ENCODE results near the gene CYP26B1.
A peak's percentile ranks its signal among the peaks of the same experiment; 100 is the strongest.

Gene CYP26B1

DNA sequence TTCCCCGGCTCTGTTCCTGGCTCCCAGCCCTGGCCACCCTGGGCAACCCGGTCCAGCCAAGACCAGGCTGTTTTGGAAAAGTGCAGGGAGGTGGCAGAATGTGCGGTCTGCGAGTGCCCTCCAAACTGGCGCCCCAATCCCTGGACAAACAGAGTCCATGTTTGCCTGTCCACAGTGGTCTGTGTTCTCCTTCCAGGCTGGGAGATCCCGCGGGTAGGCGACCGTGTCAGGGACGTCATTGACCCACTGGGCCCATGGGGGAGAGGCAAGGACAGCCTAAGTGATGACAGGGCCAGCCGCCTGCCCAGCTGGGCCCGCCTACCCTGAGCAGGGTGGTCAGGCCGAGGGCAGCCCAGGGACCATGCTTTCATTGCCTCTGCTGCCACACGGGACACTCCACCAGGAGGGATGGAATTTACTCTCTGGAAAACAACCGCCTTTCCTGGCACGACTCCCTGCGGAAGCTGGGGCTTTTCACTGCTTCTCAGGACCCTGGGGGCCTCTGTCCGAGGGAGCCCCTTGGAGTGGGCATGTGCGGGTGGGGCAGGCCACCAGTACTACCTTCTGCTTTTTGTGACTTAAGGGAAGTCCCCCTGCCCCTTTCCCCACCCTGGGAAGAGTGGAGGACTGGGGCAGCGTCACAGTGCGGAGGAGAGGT, 20.1 kb downstream of the CYP26B1 start:
- no peak for ATAC-seq
- TF ChIP-seq ZNF70 (CRISPR knock-in tag; IDR thresholded peaks at IDR 0.05) (no peak; the same call in 1 of the 2 replicates), RARB (CRISPR knock-in tag; IDR thresholded peaks at IDR 0.05) (no peak), ZFP30 (CRISPR knock-in tag; IDR thresholded peaks at IDR 0.05) (no peak), TSHZ2 (CRISPR knock-in tag; IDR thresholded peaks at IDR 0.05) (0 out of 2 replicates have a peak, but pooled peaks have one; percentile 13), ESRRG (CRISPR knock-in tag; IDR thresholded peaks at IDR 0.05) (no peak), ZFP3 (CRISPR knock-in tag; IDR thresholded peaks at IDR 0.05) (no peak), CSRNP3 (CRISPR knock-in tag; IDR thresholded peaks at IDR 0.05) (peak; percentile 5; the same call in 1 of the 2 replicates), ARNTL (CRISPR knock-in tag; IDR thresholded peaks at IDR 0.05; ENCODE audit: borderline replicate concordance, low read depth) (no peak), ZNF8 (CRISPR knock-in tag; IDR thresholded peaks at IDR 0.05) (no peak), TCF4 (CRISPR knock-in tag; IDR thresholded peaks at IDR 0.05; ENCODE audit: borderline replicate concordance) (peak; percentile 17; the same call in 1 of the 2 replicates), PPARA (CRISPR knock-in tag; IDR thresholded peaks at IDR 0.05; ENCODE audit: borderline replicate concordance) (no peak), OSR1 (CRISPR knock-in tag; IDR thresholded peaks at IDR 0.05) (no peak), ZNF565 (CRISPR knock-in tag; conservative IDR thresholded peaks at IDR 0.05; ENCODE audit: low read depth) (peak; percentile 7; the same call in 1 of the 2 replicates), BACH2 (CRISPR knock-in tag; IDR thresholded peaks at IDR 0.05; ENCODE audit: borderline replicate concordance) (no peak), GLIS3 (CRISPR knock-in tag; IDR thresholded peaks at IDR 0.05) (no peak; the same call in 1 of the 2 replicates), TOX (CRISPR knock-in tag; IDR thresholded peaks at IDR 0.05; ENCODE audit: borderline replicate concordance) (no peak; the same call in 1 of the 2 replicates), ZC3H10 (CRISPR knock-in tag; IDR thresholded peaks at IDR 0.05) (no peak), SNAI2 (CRISPR knock-in tag; IDR thresholded peaks at IDR 0.05) (no peak), ISL1 (CRISPR knock-in tag; IDR thresholded peaks at IDR 0.05) (no peak), CSDC2 (CRISPR knock-in tag; IDR thresholded peaks at IDR 0.05) (no peak)
- TF ChIP-seq, protein P1, sequence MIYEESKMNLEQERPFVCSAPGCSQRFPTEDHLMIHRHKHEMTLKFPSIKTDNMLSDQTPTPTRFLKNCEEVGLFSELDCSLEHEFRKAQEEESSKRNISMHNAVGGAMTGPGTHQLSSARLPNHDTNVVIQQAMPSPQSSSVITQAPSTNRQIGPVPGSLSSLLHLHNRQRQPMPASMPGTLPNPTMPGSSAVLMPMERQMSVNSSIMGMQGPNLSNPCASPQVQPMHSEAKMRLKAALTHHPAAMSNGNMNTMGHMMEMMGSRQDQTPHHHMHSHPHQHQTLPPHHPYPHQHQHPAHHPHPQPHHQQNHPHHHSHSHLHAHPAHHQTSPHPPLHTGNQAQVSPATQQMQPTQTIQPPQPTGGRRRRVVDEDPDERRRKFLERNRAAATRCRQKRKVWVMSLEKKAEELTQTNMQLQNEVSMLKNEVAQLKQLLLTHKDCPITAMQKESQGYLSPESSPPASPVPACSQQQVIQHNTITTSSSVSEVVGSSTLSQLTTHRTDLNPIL (CRISPR knock-in tag; IDR thresholded peaks at IDR 0.05; ENCODE audit: low read depth) = peak; percentile 19; the same call in 1 of the 2 replicates
- TF ChIP-seq, protein P2, sequence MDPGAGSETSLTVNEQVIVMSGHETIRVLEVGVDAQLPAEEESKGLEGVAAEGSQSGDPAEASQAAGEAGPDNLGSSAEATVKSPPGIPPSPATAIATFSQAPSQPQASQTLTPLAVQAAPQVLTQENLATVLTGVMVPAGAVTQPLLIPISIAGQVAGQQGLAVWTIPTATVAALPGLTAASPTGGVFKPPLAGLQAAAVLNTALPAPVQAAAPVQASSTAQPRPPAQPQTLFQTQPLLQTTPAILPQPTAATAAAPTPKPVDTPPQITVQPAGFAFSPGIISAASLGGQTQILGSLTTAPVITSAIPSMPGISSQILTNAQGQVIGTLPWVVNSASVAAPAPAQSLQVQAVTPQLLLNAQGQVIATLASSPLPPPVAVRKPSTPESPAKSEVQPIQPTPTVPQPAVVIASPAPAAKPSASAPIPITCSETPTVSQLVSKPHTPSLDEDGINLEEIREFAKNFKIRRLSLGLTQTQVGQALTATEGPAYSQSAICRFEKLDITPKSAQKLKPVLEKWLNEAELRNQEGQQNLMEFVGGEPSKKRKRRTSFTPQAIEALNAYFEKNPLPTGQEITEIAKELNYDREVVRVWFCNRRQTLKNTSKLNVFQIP (CRISPR knock-in tag; IDR thresholded peaks at IDR 0.05; ENCODE audit: borderline replicate concordance, low read depth) = no peak

DNA sequence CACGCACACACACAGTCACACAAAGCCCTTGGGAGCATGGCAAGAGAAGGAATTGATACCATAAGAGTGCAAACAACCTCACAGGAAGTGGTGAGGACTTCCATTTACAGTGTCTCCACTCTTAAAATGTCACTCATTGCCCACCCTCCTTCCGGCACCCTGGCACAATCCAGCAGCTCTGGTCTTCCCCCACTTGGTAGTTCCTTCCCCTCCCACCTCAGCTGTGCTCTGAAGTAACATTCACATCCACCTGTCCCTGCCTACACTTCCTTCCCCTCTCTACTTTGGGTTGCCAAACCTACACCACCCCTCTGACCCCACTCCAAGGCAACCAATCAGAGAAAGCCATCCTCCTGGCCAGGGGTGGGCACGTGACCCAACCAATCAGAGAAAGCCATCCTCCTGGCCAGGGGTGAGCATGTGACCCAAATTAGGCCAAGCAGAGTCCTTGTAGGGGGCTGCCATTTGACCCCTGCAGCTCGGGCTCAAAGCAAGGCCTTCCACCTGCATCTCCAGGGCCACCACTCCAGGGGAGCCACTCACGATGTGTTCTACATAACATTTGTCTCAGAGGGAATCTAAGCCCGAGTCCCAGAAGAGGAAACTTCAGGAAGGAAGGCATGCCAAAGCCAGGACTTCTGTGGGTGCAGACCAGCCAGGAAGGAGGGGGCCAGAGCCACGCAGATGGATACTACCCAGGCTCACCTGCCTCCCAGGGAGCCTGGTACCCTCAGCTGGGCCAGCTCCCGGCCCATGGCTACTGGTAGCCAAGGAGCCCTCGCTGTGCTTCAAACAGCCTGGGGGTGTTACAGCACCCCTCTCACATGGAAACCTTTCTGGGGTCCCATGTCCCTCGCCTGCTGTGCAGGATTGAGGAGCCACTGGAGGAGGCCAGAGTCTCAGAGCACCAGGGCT, 21.2 kb downstream of the CYP26B1 start:
- no peak for ATAC-seq
- peak; percentile 21; the same call in 1 of the 2 replicates for TF ChIP-seq ESRRG (CRISPR knock-in tag; IDR thresholded peaks at IDR 0.05)
- peak; percentile 81 for TF ChIP-seq GLIS3 (CRISPR knock-in tag; IDR thresholded peaks at IDR 0.05)
- no peak for TF ChIP-seq BACH2 (CRISPR knock-in tag; IDR thresholded peaks at IDR 0.05; ENCODE audit: borderline replicate concordance)

DNA sequence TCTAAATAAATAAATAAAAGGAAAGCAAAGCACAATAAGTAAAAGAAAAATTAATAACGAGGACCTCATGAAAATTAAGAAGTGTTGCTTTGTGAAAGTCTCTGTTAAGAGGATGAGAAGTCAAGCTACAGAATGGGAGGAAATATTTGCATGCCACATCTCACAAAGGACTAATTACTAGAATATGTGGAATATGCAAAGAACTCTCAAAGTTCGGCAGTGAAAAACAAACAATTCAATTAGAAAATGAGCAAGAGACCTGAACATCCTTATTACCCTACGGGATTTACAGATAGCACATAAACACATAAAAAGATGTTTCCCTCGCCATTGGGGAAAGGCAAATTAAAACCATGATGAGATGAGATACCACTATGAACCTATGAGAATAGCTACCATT, 23.3 kb downstream of the CYP26B1 start:
- ATAC-seq = no peak
- TF ChIP-seq BACH2 (CRISPR knock-in tag; IDR thresholded peaks at IDR 0.05; ENCODE audit: borderline replicate concordance) (no peak), ZNF70 (CRISPR knock-in tag; IDR thresholded peaks at IDR 0.05) (no peak), GLIS3 (CRISPR knock-in tag; IDR thresholded peaks at IDR 0.05) (no peak), TOX (CRISPR knock-in tag; IDR thresholded peaks at IDR 0.05; ENCODE audit: borderline replicate concordance) (no peak), PATZ1 (CRISPR knock-in tag; IDR thresholded peaks at IDR 0.05; ENCODE audit: borderline replicate concordance) (no peak), ZC3H10 (CRISPR knock-in tag; IDR thresholded peaks at IDR 0.05) (no peak), CSRNP3 (CRISPR knock-in tag; IDR thresholded peaks at IDR 0.05) (no peak), OSR1 (CRISPR knock-in tag; IDR thresholded peaks at IDR 0.05) (no peak)
